RWPE1 (cell line): Measurements from ENCODE around the gene FBXO45.
A peak's percentile ranks its signal among the peaks of the same experiment; 100 is the strongest.

Experiments used
- CTCF ChIA-PET: fragments of 350-600 bp; sonication (Branson Sonifier 250); formaldehyde crosslinking; extraction: SDS; loops from one replicate; lab custom pipeline; 2021; lab: Yijun Ruan, JAX
- POLR2A ChIA-PET: fragments of 400-600 bp; formaldehyde crosslinking; extraction: SDS; loops from one replicate; lab custom pipeline; 2020; ENCODE audit warnings: antibody characterized with exemption; ENCODE audit not compliant: low non-redundant PET; lab: Yijun Ruan, JAX
- DNase-seq: peaks from one replicate; pipeline ENCODE4 v3.0.0; 2012; ENCODE audit warnings: low spot score
- H3K27ac ChIP-seq: fragments of 450-650 bp; 2 replicates; pipeline ENCODE4 v1.5.1; 2017
- TF ChIP-seq, protein P1 (sequence below): fragments of 450-650 bp; conservative IDR thresholded peaks from 2 replicates; pipeline ENCODE4 v1.5.1; 2017; ENCODE audit warnings: low read depth, mild to moderate bottlenecking

Gene FBXO45

DNA sequence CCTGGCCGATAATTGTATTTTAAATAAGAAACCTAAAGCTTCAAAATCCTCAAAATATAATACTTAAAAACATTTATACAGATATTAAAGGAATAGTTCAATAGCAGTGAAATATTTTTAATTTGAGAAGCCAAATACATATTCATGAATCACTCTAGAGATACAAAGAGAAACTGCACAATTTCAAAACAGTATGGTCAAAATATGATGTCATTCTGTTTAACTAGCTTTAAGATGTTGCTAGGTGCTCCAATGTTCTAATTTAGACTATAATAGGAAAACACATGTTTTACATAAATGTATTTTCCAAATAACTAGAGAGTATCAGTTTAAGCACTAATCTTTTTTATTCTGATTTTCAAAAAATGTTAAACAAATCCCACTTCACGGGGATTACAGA, 60.8 kb downstream of the FBXO45 start:
- TF ChIP-seq, protein P1, sequence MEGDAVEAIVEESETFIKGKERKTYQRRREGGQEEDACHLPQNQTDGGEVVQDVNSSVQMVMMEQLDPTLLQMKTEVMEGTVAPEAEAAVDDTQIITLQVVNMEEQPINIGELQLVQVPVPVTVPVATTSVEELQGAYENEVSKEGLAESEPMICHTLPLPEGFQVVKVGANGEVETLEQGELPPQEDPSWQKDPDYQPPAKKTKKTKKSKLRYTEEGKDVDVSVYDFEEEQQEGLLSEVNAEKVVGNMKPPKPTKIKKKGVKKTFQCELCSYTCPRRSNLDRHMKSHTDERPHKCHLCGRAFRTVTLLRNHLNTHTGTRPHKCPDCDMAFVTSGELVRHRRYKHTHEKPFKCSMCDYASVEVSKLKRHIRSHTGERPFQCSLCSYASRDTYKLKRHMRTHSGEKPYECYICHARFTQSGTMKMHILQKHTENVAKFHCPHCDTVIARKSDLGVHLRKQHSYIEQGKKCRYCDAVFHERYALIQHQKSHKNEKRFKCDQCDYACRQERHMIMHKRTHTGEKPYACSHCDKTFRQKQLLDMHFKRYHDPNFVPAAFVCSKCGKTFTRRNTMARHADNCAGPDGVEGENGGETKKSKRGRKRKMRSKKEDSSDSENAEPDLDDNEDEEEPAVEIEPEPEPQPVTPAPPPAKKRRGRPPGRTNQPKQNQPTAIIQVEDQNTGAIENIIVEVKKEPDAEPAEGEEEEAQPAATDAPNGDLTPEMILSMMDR: no peak
- no peak overlapping the region for H3K27ac ChIP-seq
- POLR2A ChIA-PET: no interaction called here
- CTCF ChIA-PET: interaction anchor here (0.9 kb wide), 1 partner anchor 20 kb away, joined by 3 read pairs; no protein-coding TSS in a partner anchor
- no peak for DNase-seq

DNA sequence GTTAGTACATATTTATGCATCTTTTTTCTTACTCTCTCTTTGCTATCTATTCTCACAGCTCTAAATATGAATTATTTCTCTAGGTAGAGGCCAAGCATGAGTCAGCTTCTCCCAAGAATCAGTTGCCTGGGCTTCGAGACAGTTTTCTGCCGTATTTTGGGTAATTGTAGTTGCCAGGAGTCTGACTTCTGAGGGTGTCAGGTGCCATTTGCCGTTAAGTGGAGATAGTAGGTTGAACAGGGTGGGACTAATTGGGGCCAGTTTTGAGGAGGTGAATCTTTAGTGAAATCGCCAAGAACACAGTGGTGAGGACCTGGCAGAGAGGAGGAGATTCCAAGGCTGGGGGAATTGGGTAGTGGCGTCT, 63.2 kb downstream of the FBXO45 start:
- CTCF ChIA-PET: interaction anchor here (1.9 kb wide), 1 partner anchor 21 kb away, joined by 11 read pairs; no protein-coding TSS in a partner anchor
- peak overlapping the region; percentile 91 for H3K27ac ChIP-seq
- TF ChIP-seq, protein P1: no peak
- no peak for DNase-seq
- POLR2A ChIA-PET: interaction anchor here (0.7 kb wide), 1 partner anchor 19 kb away, joined by 4 read pairs; no protein-coding TSS in a partner anchor

DNA sequence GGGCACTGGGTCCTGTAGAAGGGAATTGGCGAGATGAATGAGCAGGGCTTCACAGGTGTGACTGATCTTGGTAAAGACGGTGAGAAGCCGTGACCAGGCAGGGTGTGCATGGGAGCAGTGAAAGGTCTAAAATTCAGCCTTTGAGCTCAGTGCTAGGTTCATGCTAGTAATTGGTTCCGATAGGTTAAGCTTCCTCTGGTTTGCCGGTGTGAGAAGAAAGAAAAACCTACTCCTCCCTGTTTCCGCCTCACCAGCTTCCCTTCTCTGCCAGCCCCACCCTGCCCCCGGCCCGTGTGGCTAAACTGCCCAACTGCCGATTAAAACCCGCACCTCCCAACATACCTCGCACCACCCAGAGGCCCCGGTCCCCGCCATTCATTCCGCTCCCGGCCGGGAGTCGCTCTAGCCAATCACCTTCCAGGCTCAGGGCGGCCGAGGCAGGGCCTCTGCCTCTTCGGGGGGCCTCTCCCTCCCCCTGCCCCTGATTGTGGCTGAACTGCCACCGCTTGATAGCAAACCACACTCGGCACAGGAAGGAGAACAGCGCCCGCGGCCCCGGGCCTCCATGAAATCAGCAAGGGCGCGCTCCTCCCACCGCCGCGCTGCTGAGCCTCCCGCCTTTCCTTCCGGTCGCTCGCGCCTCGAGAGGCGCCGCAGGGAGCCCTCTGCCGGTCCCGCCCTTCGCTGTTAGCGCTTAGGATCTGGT, 63.7 kb downstream of the FBXO45 start:
- DNase-seq: peak; percentile 82
- peak overlapping the region; percentile 91 for H3K27ac ChIP-seq
- TF ChIP-seq, protein P1: no peak; the same call in 1 of the 2 replicates
- CTCF ChIA-PET: interaction anchor here (0.6 to 1.9 kb wide), 2 partner anchors 22 to 276 kb away, joined by 3 to 11 read pairs; no protein-coding TSS in a partner anchor
- POLR2A ChIA-PET: interaction anchor here (0.7 kb wide), 1 partner anchor 19 kb away, joined by 4 read pairs; no protein-coding TSS in a partner anchor

DNA sequence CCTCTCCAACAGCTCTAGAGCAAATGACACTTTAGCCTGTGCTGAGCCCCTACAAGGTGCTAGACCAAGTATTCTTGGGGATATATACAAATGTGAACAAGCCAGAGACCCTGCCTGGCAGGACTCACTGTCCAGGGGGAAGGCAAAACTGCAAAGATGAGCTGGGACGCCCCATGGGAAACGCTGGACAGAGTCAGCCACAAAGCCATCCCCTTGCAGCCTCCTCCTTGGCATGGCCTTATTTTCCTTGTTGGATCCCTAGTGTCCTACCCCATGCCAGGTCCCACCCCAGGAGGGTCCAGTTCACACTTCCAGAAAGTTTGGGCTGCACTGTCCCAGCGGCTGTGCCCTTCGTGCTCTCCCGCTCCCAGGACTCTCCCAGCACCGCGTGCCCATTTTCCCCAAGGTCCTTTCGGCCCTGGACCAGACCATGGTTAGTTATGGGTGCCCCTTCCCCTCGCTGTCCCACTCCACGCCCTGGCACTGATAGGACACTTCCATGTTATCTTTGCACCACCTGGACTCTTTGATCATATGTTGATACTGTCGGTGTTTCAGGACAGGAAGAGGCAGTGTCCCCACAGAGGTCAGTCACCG, 65.2 kb downstream of the FBXO45 start:
- H3K27ac ChIP-seq: no peak overlapping the region; the same call in 1 of the 2 replicates
- DNase-seq: no peak
- CTCF ChIA-PET: interaction anchor here (1.9 kb wide), 1 partner anchor 23 kb away, joined by 11 read pairs; no protein-coding TSS in a partner anchor

DNA sequence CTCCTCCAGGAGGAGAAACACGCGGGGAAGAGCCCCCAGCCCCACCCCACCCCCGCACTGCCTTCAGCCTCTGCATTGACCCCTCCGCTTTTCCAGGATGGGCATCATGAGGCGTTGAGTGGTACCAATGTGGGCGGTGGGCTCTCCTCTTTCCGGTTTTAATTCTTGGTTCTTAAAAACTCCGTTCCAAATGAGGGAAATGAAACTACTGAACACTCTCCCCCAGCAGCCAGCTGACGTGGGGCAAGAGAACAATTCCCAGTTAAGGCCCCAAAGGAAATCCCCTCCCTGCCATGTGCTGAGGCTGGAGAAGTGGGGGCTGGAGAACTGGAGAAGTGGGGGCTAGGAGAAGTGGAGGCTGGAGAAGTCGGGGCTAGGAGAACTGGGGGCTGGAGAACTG, 65.8 kb downstream of the FBXO45 start:
- ChIA-PET CTCF (no interaction called here), POLR2A (no interaction called here)
- no peak overlapping the region for H3K27ac ChIP-seq
- no peak for DNase-seq
- TF ChIP-seq, protein P1: no peak

More for the DNA sequence above, 65.2 kb downstream of the FBXO45 start:
- POLR2A ChIA-PET: no interaction called here
- TF ChIP-seq, protein P1: no peak

DNA sequence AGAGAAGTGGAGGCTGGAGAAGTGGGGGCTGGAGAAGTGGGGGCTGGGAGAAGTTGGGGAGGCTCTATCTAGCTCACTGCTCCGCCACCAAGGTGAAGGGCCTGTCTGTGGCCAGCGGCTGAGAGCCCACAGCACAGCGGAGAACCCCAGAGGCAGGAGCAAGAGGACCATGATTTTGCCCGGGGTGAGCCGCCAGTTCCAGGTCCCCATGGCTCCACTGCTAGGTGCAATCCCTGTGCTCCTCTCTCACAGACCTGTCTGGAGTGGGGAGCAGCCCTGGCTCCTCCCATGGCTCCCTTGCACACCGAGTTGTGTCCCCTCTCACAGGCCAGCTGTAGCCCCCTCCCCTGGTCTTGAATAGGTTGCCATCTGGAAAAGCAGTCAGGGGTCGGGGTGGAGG, 66.4 kb downstream of the FBXO45 start:
- TF ChIP-seq, protein P1: no peak
- POLR2A ChIA-PET: no interaction called here

More for the DNA sequence above, 66.4 kb downstream of the FBXO45 start:
- CTCF ChIA-PET: no interaction called here
- no peak for DNase-seq
- H3K27ac ChIP-seq: no peak overlapping the region
